Left ventricle myocardium superior (tissue), 1 donor: ENCODE data around the gene MIA3. TPM values are rescaled to one million over a fixed set of nuclear protein-coding genes. Genes with fewer than 3 reads are reported as not detected.
"Not testable (repeated sequence)": the region's sequence is repeated elsewhere in the genome, so short reads cannot be mapped to it uniquely, and the experiment has no call there.

Experiments
- ATAC-seq: fragments of 200-7000 bp; cut with Tn5 transposase; one replicate; pipeline ENCODE4 v1.9.1; 2020; ENCODE audit warnings: mild to moderate bottlenecking, moderate library complexity
- DNase-seq: peaks from one replicate; pipeline ENCODE4 v3.0.0-alpha.2; 2020
- intact Hi-C: fragments of 100-400 bp; cut with micrococcal nuclease; formaldehyde crosslinking; loops from one replicate; pipeline ENCODE4 v1.11.0; 2022
- total RNA-seq: library from RNA; stranded (reverse); fragmentation: NEBNext Ultra II Directional; extraction: Animal tissue kit (Norgen Biotek cat#: 25700); gene quantifications from one replicate; pipeline ENCODE4 v1.2.1, GENCODE V29; 2021
- donor health status: DM: no; HTN: yes; CAD: no; lungs with severe emphysema.

The MIA3 gene
- total RNA-seq, 1 donor from 2014 or later: 65.5 TPM

- DNase-seq (no peak), ATAC-seq (no peak)
- intact Hi-C loops: loop anchor here (10.0 kb wide), 1 partner anchor 68 kb away; no protein-coding TSS in a partner anchor
These were observed 38.7 kb downstream of the MIA3 start for GRCh38 chr1:222656391-222657155.

GRCh38 chr1:222657899-222658298 lies 40.0 kb downstream of the MIA3 start:
- ATAC-seq (no peak), DNase-seq (no peak)
- intact Hi-C loops: loop anchor here (10.0 kb wide), 1 partner anchor 67 kb away; no protein-coding TSS in a partner anchor

- ATAC-seq (no peak), DNase-seq (no peak)
- intact Hi-C loops: no loop called here
These were observed 45.6 kb downstream of the MIA3 start for GRCh38 chr1:222663431-222663934.

GRCh38 chr1:222665964-222666363 lies 48.1 kb downstream of the MIA3 start:
- DNase-seq (no peak), ATAC-seq (no peak)
- intact Hi-C loops: no loop called here

GRCh38 chr1:222668184-222668583 lies 50.3 kb downstream of the MIA3 start:
- intact Hi-C loops, DNase-seq: not testable (repeated sequence)
- ATAC-seq: peak; percentile 45

GRCh38 chr1:222669107-222669506 lies 51.2 kb downstream of the MIA3 start:
- intact Hi-C loops, DNase-seq: not testable (repeated sequence)
- ATAC-seq: peak; percentile 53

DNA sequence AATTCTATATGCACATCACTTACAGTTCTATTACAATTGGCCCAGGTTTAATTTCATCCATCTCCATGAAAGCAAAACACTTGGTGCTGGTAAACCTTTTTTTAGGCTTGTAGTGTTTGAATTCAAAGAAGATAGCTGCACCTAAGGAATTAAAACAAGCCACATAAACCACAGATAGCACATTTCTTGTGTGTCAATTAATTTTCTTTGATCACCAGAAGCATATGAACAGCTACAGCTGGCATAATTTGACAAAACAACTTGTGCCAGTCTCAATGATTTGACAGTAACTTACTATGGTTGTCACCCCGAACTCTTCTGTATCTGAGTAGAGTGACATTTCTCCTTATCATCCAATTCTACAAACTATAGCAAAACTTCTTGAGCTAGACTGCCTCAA lies 52.2 kb downstream of the MIA3 start:
- no peak for DNase-seq
- intact Hi-C loops: no loop called here
- no peak for ATAC-seq

GRCh38 chr1:222680080-222680479 lies 62.2 kb downstream of the MIA3 start:
- ATAC-seq (no peak), DNase-seq (no peak)
- intact Hi-C loops: no loop called here

DNA sequence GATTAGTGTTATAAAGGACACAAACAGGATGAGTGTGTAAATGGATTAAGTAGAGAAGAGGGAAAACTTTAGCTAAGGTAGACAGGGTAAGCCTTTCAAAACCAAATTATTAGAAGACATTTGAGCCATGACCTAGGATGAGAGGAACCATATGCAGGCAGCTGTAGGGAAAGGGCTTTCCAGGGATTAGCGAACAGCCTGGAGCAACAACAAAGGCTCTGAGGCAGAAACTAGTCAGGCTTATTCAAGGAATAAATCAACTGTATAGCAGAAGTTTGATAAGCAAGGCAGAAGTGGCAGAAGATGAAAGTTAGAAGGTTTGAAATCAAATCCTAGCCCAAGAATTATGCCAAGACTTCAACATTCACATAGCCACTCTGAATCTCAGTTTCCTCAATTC lies 73.1 kb downstream of the MIA3 start:
- no peak for DNase-seq
- intact Hi-C loops: no loop called here
- ATAC-seq: no peak

DNA sequence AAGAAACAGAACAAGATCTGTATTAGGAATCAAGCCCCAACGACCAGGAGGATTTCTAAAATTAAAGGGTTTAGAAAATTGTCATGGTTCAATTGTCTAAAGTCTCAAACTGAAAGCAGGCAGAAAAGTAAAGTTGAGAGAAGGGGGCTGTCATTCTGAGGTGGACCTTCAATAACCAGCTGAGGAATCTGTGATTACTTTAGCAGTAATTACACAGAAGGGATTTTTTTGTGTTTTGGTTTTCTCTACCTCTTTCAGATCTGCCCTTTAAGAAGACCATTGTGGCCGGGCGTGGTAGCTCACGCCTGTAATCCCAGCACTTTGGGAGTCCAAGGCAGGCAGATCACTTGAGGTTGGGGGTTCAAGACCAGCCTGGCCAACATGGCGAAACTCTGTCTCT lies 77.0 kb downstream of the MIA3 start:
- no peak for DNase-seq
- ATAC-seq: no peak
- intact Hi-C loops: no loop called here

DNA sequence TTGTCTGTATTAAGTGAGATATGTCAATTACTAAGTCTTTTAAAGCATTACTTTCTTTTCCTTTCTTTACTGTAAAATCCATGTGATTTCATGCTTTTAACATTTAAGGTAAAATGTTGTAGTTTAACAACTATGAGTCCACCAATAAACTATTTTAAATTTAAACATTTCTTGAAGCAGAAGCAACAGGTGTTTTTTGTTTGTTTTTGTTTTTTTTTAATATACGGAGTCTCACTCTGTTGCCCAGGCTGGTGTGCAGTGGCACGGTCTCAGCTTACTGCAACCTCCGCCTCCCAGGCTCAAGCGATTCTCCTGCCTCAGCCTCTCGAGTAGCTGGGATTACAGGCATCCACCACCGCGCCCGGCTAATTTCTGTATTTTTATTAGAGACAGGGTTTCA lies 78.8 kb downstream of the MIA3 start:
- DNase-seq (no peak), ATAC-seq (no peak)
- intact Hi-C loops: no loop called here

DNA sequence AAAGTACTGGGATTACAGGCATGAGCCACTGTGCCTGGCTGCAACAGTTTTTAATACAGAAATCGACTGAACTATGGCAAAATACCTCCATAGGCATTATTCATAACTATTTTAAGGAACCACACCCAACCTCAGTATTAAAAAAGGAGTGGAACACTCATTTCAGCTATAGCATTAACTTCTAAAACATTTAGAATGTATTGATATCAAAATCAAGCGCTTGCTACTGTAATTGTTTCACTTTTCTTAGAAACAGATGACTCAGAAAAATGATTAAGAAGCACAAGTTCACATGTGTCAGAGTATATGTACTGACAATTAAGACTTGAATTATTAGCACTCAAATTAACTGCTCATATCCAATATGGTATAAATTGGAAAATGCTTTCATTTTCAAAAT lies 79.3 kb downstream of the MIA3 start:
- intact Hi-C loops: no loop called here
- no peak for DNase-seq
- ATAC-seq: no peak

- DNase-seq (no peak), ATAC-seq (no peak)
- intact Hi-C loops: no loop called here
These were observed 79.9 kb downstream of the MIA3 start for GRCh38 chr1:222697826-222698225.

GRCh38 chr1:222702210-222702609 lies 84.3 kb downstream of the MIA3 start:
- intact Hi-C loops: no loop called here
- DNase-seq (no peak), ATAC-seq (no peak)

- no peak for ATAC-seq
- intact Hi-C loops: no loop called here
- no peak for DNase-seq
These were observed 86.4 kb downstream of the MIA3 start for GRCh38 chr1:222704260-222704659.

GRCh38 chr1:222706815-222707214 lies 88.9 kb downstream of the MIA3 start:
- no peak for ATAC-seq
- no peak for DNase-seq
- intact Hi-C loops: no loop called here

DNA sequence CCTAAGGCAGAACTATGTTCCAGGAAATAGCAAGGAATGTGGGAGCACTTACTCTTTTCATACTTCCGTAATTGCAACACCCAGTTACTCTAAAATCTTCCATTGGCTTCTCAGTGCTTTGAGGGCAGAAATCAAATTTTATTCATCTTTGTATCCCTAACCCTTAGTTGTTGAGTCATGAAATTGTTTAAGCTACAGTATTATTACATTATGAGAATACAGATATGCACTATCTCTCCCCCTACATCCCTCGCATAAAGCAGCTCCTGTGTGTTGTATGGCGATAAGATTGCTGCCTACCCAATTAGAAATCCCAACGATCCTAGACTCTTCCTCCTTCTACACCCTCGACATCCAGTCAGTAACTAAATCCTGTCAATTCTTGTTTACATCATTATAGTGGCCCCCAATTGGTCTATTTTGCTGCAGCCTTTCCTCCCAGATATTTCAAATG lies 91.8 kb downstream of the MIA3 start:
- intact Hi-C loops: no loop called here
- DNase-seq (no peak), ATAC-seq (no peak)

DNA sequence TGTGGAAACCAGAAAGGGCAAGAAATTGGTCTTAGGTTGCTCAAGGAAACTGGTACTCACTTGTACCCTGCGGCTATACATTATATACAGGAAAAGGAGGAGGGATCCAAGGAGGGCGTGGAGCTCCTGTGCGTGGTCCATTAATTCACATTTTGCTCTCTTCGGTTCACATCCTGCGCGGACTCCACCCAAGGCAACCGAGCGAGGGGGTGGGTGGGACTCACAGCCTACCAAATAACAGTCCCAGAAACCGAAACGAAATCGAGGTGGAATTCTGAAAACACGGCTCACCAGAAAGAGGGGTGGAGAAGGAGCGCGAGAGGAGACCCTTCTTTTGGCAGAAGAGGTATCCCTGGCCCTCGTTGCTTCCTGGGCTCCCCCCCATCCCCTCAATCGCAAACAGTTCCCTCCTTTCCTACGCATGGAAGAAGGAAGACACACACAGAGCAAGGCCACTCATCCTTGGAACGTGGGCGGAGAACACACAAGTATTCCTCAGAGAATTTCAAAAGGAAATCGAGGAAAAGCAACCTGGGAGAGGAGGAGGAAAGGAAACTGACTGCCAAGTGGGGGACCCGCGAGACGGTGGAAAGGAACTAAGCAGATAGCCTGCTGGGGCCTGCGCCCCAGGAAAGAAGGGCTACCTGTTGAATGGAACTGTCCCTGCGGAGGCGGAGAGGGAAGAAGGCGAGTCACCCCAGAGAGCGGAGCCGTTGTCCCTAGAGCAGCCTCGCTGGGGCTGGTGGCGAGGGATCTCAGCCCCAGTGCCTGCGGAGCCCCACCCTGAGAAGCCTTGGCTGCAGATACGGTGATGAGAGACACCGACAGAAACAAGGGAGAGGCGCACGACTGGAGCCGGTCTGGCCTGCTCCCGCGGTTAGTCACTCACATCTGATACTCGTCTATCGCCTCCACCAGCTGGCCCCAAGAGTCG lies 93.7 kb downstream of the MIA3 start:
- intact Hi-C loops: no loop called here
- peak; percentile 65 for DNase-seq
- ATAC-seq: peak; percentile 41

- intact Hi-C loops: no loop called here
- peak; percentile 98 for DNase-seq
- peak; percentile 96 for ATAC-seq
These were observed 94.6 kb downstream of the MIA3 start, which contains the start of the genes AIDA and BROX for GRCh38 chr1:222712253-222713090. AIDA (minus strand) TSS chr1:222712491; CDS start chr1:222712317, 174 bp downstream. BROX (plus strand) TSS chr1:222712564; CDS start chr1:222715700, 3,136 bp downstream.
